Small intestine (tissue), 7 donors: ENCODE results near the gene ODAPH. TPM values are rescaled to one million over a fixed set of nuclear protein-coding genes. Genes with fewer than 3 reads are reported as not detected.
"Not testable (repeated sequence)": the region's sequence is repeated elsewhere in the genome, so short reads cannot be mapped to it uniquely, and the experiment has no call there.

Source experiments
- DNase-seq, 2 donors: peaks; one replicate each; pipeline versions ENCODE4 v3.0.0 to v3.0.0-alpha.2; 2013
- FAIRE-seq: peaks from 2 replicates; lab custom pipeline; 2012; peaks lifted over from hg19 to GRCh38; lab: Jason Lieb, UNC
- H3K27ac ChIP-seq, 3 donors: one replicate each; pipeline ENCODE4 v1.5.1; 2013; ENCODE audit warnings: low read length in 2 of 3, mild to moderate bottlenecking in 2 of 3, control low read depth in 1 of 3, inconsistent platforms in 1 of 3, low read depth in 1 of 3, moderate library complexity in 1 of 3
- H3K27me3 ChIP-seq, 3 donors: one replicate each; pipeline ENCODE4 v1.6.1; 2013; ENCODE audit warnings: low read length in 3 of 3, inconsistent platforms in 1 of 3; ENCODE audit not compliant: control insufficient read depth in 3 of 3, insufficient read depth in 3 of 3
- H3K36me3 ChIP-seq, 3 donors: one replicate each; pipeline ENCODE4 v1.6.1; 2013; ENCODE audit warnings: low read length in 3 of 3, inconsistent platforms in 1 of 3, low read depth in 1 of 3, mild to moderate bottlenecking in 1 of 3, moderate library complexity in 1 of 3; ENCODE audit not compliant: control insufficient read depth in 3 of 3, insufficient read depth in 2 of 3
- H3K4me1 ChIP-seq, 3 donors: one replicate each; pipeline ENCODE4 v1.6.1; 2013; ENCODE audit warnings: low read length in 2 of 3, inconsistent platforms in 1 of 3, low read depth in 1 of 3, mild to moderate bottlenecking in 1 of 3, moderate library complexity in 1 of 3; ENCODE audit not compliant: control insufficient read depth in 3 of 3, insufficient read depth in 2 of 3
- H3K4me3 ChIP-seq, 3 donors: one replicate each; pipeline ENCODE4 v1.5.1; 2013; ENCODE audit warnings: low read length in 3 of 3, control low read depth in 1 of 3, inconsistent platforms in 1 of 3, low read depth in 1 of 3, mild to moderate bottlenecking in 1 of 3, moderate library complexity in 1 of 3
- H3K9me3 ChIP-seq, 2 donors: one replicate each; pipeline ENCODE4 v1.6.1; 2013; ENCODE audit warnings: low read depth in 1 of 2, low read length in 1 of 2; ENCODE audit not compliant: control insufficient read depth in 2 of 2, insufficient read depth in 1 of 2
- WGBS, 3 donors: extraction: QIAGEN DNeasy Blood & Tissue Kit; methylation state at CpG; one replicate each; pipeline ENCODE4 v1.1.7; 2013; 5-methylcytosine and 5-hydroxymethylcytosine counted together
- polyA plus RNA-seq, 4 donors: library from polyadenylated mRNA; stranded (reverse) in 3 of 4; unstranded in 1 of 4; fragments of 200-250 nt in 3 of 4; fragments of 120-200 nt in 1 of 4; gene quantifications; one replicate each; pipeline versions ENCODE4 v1.2.1 to v1.2.3, GENCODE V29; 2013
- donor health status: healthy with polysubstance abuse.
- donor health status: control.
- donor health status: control.
- donor health status: Bipolar disorder and iron deficiency.
- donor health status: healthy.

Gene ODAPH
- polyA plus RNA-seq, 4 donors = not detected

DNA sequence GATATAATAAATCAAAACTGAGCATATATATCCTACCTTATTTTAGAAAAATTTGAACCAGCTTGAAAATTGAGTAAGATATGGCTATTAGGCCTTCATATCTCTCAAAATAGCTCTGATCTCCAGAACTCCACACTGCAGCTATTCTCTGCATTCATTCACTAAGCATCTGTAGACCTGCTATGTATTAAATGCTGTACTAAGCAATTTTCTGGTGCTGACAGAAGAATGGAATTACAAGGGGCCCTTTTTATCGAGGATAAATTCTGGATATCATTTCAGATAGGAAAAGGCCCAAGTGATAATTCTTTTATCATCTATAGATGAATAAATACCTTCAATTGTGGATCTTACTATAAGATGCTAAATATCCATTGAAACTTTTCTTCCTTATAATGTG is 39.7 kb upstream of the ODAPH start:
- peaks cover 0 to 5% (median 2%) of the 10 kb centered on the region in 3 donors for H3K36me3 ChIP-seq
- no peak for DNase-seq
- H3K27ac ChIP-seq = no peak overlapping the region
- no peak overlapping the region for H3K4me3 ChIP-seq
- no peaks in the 10 kb centered on the region for H3K27me3 ChIP-seq
- no peak for FAIRE-seq
- no peaks in the 10 kb centered on the region for H3K9me3 ChIP-seq
- 69 to 83% (median 79%) methylated on average over 1 of the region's 1 CpG for WGBS, 3 donors
- H3K4me1 ChIP-seq = peaks cover 2 to 21% (median 12%) of the 10 kb centered on the region in 3 donors

DNA sequence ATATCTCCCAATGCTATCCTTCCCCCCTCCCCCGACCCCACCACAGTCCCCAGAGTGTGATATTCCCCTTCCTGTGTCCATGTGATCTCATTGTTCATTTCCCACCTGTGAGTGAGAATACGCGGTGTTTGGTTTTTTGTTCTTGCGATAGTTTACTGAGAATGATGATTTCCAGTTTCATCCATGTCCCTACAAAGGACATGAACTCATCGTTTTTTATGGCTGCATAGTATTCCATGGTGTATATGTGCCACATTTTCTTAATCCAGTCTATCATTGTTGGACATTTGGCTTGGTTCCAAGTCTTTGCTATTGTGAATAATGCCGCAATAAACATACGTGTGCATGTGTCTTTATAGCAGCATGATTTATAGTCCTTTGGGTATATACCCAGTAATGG is 36.4 kb upstream of the ODAPH start:
- not testable (repeated sequence) for FAIRE-seq, H3K27ac ChIP-seq, DNase-seq

DNA sequence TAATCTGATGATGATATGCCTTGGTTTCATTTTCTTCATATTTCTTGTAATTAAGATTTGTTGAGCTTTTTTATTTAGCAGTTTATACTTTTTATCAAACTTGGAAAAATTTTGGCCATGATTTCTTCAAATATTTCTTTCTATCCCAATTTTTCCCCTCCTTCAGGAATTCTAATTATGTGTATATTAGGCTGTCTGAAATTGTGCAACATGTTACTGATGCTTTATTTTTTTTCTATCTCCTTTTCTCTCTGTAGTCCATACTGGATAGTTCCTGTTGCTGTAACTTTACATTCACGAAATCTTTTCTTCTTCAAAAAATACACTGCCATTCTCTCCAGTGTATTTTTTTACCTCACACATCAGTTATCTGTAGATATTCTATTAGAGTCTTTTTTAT is 30.8 kb upstream of the ODAPH start:
- DNase-seq = no peak
- Histone ChIP-seq H3K4me1 (no peaks in the 10 kb centered on the region), H3K4me3 (no peak overlapping the region), H3K27me3 (no peaks in the 10 kb centered on the region), H3K36me3 (peaks cover 0 to 13% (median 7%) of the 10 kb centered on the region in 3 donors), H3K9me3 (no peaks in the 10 kb centered on the region), H3K27ac (no peak overlapping the region)
- no peak for FAIRE-seq
- WGBS, 3 donors = 95 to 100% (median 100%) methylated on average over 1 of the region's 1 CpG

More for the DNA sequence above, 36.4 kb upstream of the ODAPH start:
- not testable (repeated sequence) for H3K4me3 ChIP-seq, H3K9me3 ChIP-seq, H3K4me1 ChIP-seq, H3K36me3 ChIP-seq, H3K27me3 ChIP-seq
- whole genome bisulfite sequencing, 3 donors = 93 to 100% (median 93%) methylated on average over 4 of the region's 7 CpGs

DNA sequence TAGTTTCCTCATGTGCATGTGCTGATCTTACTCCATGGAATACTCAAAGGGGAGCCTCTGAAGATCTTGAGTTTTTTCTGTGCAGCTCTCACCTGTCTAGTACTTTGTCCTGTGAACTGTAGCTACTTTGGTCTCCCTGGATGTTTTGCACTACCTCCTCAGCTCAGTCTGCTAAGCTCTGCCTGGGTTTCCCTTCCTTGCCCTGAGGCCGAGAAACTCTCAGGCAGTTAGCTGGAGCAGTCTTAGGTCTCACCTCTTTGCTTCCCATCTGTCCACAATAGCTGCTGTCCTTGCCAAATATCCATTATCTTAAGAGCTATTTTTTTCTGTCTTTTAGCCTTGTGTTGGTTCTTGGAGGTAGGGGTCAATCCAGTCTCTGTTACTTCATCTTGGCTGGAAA is 30.0 kb upstream of the ODAPH start:
- Histone ChIP-seq H3K4me3 (no peak overlapping the region), H3K4me1 (no peaks in the 10 kb centered on the region), H3K27ac (no peak overlapping the region), H3K36me3 (peaks cover 0 to 13% (median 11%) of the 10 kb centered on the region in 3 donors), H3K9me3 (peaks cover 0 to 4% of the 10 kb centered on the region in 2 donors), H3K27me3 (no peaks in the 10 kb centered on the region)
- FAIRE-seq (no peak), DNase-seq (no peak)
- WGBS, 3 donors = 95 to 100% (median 99%) methylated on average over 1 of the region's 1 CpG

DNA sequence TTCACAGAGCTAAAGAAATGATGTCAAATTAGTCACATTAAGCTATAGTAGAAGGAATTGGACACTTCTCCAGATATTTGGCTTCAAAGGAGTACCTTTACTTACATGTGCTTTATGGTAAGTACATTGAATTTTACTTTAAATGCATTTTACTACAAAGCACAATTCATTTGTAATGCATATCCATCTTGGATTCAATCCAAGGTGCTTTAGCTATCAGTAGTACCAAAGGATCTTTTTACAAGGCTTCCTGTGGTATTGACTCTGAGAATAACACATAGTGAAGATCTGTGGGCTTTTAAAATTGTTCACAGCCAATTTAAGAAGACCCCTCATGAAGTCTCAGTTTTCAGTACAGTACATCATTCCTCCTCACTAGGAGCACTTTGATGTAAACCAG is 28.4 kb upstream of the ODAPH start:
- Histone ChIP-seq H3K4me1 (no peaks in the 10 kb centered on the region), H3K27ac (no peak overlapping the region), H3K9me3 (peaks cover 0 to 19% of the 10 kb centered on the region in 2 donors), H3K4me3 (no peak overlapping the region), H3K36me3 (peaks cover 0 to 20% (median 19%) of the 10 kb centered on the region in 3 donors), H3K27me3 (no peaks in the 10 kb centered on the region)
- FAIRE-seq (no peak), DNase-seq (no peak)

DNA sequence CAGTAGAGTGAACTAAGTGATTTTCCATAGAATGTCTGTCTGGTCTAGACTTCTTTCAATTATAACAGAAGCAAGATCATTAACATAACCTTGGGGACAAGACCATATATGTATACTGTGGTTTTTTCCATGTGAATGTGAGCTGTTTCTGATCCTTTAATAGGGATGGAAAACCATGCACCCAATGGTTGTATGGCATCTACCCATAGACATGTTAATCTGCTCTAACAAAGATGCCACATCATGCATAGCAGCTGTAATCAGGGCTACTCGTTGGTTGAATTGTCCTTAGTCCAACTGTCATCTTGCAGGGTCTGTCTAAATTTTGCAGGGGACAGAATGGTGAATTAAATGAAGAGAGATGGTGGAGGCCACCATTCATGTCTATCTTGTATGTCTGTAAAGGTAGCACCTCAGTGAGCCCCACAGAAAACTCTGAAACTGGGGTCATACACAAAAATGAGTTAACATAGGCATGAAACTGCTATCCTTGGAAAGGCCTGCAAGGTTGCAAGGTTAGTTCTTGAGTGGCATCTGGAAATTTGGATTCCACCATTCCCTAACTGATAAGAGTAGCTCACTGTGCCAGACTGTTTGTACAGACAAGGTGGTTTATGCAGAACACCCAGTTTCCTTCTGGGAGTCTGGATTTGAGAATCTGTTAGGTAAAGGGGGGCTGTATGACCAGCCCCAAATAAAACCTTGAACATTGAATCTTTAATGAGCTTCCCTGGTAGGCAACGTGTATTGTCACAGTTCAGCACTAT is 25.1 kb upstream of the ODAPH start:
- Histone ChIP-seq H3K27ac (no peak overlapping the region), H3K36me3 (peaks cover 0 to 16% (median 16%) of the 10 kb centered on the region in 3 donors), H3K4me1 (no peaks in the 10 kb centered on the region), H3K4me3 (no peak overlapping the region), H3K9me3 (peaks cover 1 to 28% of the 10 kb centered on the region in 2 donors), H3K27me3 (no peaks in the 10 kb centered on the region)
- DNase-seq (no peak), FAIRE-seq (no peak)
- whole genome bisulfite sequencing, 3 donors = 69 to 81% (median 72%) methylated on average over 2 of the region's 2 CpGs

DNA sequence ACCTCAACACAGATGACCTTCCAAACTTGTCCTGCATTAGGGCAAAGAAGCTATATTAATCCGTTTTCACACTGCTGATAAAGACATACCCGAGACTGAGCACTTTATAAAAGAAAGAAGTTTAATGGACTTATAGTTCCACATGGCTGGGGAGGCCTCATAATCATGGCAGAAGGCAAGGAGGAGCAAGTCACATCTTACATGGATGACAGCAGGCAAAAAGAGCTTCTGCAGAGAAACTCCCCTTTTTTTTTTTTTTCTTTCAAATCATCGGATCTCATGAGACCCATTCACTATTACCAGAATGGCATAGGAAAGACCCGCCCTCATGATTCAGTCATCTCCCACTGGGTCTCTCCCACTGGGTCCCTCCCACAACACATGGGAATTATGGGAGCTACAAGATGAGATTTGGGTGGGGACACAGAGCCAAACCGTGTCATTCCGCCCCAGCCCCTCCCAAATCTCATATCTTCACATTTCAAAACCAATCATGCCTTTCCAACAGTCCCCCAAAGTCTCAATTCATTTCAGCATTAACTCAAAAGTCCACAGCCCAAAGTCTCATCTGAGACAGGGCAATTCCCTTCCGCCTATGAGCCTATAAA is 24.2 kb upstream of the ODAPH start:
- FAIRE-seq, DNase-seq, H3K4me3 ChIP-seq, H3K4me1 ChIP-seq, H3K27me3 ChIP-seq, H3K27ac ChIP-seq: not testable (repeated sequence)
- 81 to 89% (median 88%) methylated on average over 7 of the region's 7 CpGs for WGBS, 3 donors
- peaks cover 1 to 32% of the 10 kb centered on the region in 2 donors for H3K9me3 ChIP-seq
- H3K36me3 ChIP-seq = peaks cover 0 to 16% (median 16%) of the 10 kb centered on the region in 3 donors

DNA sequence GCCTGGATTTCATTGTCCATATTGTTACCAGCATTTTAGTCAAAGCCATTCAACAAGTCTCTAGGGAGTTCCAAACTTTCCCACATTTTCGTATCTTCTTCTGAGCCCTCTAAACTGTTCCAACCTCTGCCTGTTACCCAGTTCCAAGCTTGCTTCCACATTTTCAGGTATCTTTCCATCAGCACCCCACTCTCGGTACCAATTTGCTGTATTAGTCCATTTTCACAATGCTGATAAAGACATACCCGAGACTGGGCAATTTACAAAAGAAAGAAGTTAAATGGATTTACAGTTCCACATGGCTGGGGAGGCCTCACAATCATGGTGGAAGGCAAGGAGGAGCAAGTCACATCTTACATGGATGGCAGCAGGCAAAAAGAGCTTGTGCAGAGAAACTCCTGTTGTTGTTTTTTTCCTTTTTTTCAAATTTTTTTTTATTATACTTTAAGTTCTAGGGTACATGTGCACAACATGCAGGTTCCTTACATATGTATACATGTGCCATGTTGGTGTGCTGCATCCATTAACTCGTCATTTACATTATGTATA is 22.5 kb upstream of the ODAPH start:
- FAIRE-seq, H3K4me3 ChIP-seq, H3K4me1 ChIP-seq, H3K27ac ChIP-seq, H3K27me3 ChIP-seq, DNase-seq: not testable (repeated sequence)
- H3K36me3 ChIP-seq = peaks cover 0 to 16% (median 13%) of the 10 kb centered on the region in 3 donors
- WGBS, 3 donors = 98% methylated on average over 4 of the region's 4 CpGs
- H3K9me3 ChIP-seq = peaks cover 1 to 33% of the 10 kb centered on the region in 2 donors
